Measurements from ENCODE around the gene COPZ2.
A peak's percentile ranks its signal among the peaks of the same experiment; 100 is the strongest.
"Not testable (repeated sequence)": the region's sequence is repeated elsewhere in the genome, so short reads cannot be mapped to it uniquely, and the experiment has no call there.

Gene COPZ2

GRCh38 chr17:48037036-48037837 is at the start of gene COPZ2:
TSS of gene COPZ2 (minus strand) at chr17:48037797. CDS start at chr17:48037777, 20 bp downstream.
- no peak for DNase-seq

GRCh38 chr17:48084932-48085331 is 47.3 kb upstream of the COPZ2 start:
- DNase-seq, result no peak

- DNase-seq, result no peak
Measured at GRCh38 chr17:48081858-48082257, 44.3 kb upstream of the COPZ2 start.

- not testable (repeated sequence) for DNase-seq
Measured at GRCh38 chr17:48077152-48077551, 39.6 kb upstream of the COPZ2 start.

- DNase-seq, result peak; percentile 70
Measured at GRCh38 chr17:48074322-48075081, 36.9 kb upstream of the COPZ2 start.

GRCh38 chr17:48073566-48074094 is 36.0 kb upstream of the COPZ2 start:
- not testable (repeated sequence) for DNase-seq

- not testable (repeated sequence) for DNase-seq
Measured at GRCh38 chr17:48072811-48073210, 35.2 kb upstream of the COPZ2 start.

GRCh38 chr17:48071654-48072053 is 34.1 kb upstream of the COPZ2 start:
- no peak for DNase-seq

- DNase-seq, result no peak
Measured at GRCh38 chr17:48070195-48070594, 32.6 kb upstream of the COPZ2 start.

- DNase-seq, result no peak
Measured at GRCh38 chr17:48068491-48068961, 30.9 kb upstream of the COPZ2 start.

GRCh38 chr17:48067808-48068207 is 30.2 kb upstream of the COPZ2 start:
- DNase-seq, result not testable (repeated sequence)

- no peak for DNase-seq
Measured at GRCh38 chr17:48067245-48067644, 29.6 kb upstream of the COPZ2 start.

- no peak for DNase-seq
Measured at GRCh38 chr17:48066656-48067055, 29.1 kb upstream of the COPZ2 start.

- DNase-seq, result no peak
Measured at GRCh38 chr17:48066192-48066591, 28.6 kb upstream of the COPZ2 start.

- no peak for DNase-seq
Measured at GRCh38 chr17:48064638-48065037, 27.0 kb upstream of the COPZ2 start.

- no peak for DNase-seq
Measured at GRCh38 chr17:48062273-48062672, 24.7 kb upstream of the COPZ2 start.

- no peak for DNase-seq
Measured at GRCh38 chr17:48060249-48060648, 22.7 kb upstream of the COPZ2 start.

- no peak for DNase-seq
Measured at GRCh38 chr17:48059125-48059668, 21.6 kb upstream of the COPZ2 start.

GRCh38 chr17:48058393-48059124 is 21.0 kb upstream of the COPZ2 start:
- DNase-seq, result no peak

GRCh38 chr17:48057626-48058025 is 20.0 kb upstream of the COPZ2 start:
- no peak for DNase-seq

GRCh38 chr17:48056879-48057278 is 19.3 kb upstream of the COPZ2 start:
- no peak for DNase-seq

- DNase-seq, result no peak
Measured at GRCh38 chr17:48056246-48056745, 18.7 kb upstream of the COPZ2 start.
